Measurements from ENCODE around the gene DNAJC3.
"Not testable (repeated sequence)": the region's sequence is repeated elsewhere in the genome, so short reads cannot be mapped to it uniquely, and the experiment has no call there.

DNAJC3 gene

GRCh38 chr13:95689582-95689926 lies 12.6 kb downstream of the DNAJC3 start:
- DNase-seq (ENCODE audit: low read depth) = no peak
- H3K4me3 ChIP-seq (ENCODE audit: low read length) = no peak overlapping the region
- TF ChIP-seq CTCF (IDR thresholded peaks at IDR 0.05; ENCODE audit: insufficient read depth, low read depth, low read length, missing control alignments) = no peak

GRCh38 chr13:95690986-95691385 lies 14.0 kb downstream of the DNAJC3 start:
- not testable (repeated sequence) for DNase-seq (ENCODE audit: low read depth); H3K4me3 ChIP-seq (ENCODE audit: low read length)

- TF ChIP-seq CTCF (IDR thresholded peaks at IDR 0.05; ENCODE audit: insufficient read depth, low read depth, low read length, missing control alignments) = no peak
- no peak overlapping the region for H3K4me3 ChIP-seq (ENCODE audit: low read length)
- DNase-seq (ENCODE audit: low read depth) = no peak
These were observed 20.2 kb downstream of the DNAJC3 start for GRCh38 chr13:95697052-95697680.

GRCh38 chr13:95698047-95698749 lies 21.3 kb downstream of the DNAJC3 start:
- TF ChIP-seq CTCF (IDR thresholded peaks at IDR 0.05; ENCODE audit: insufficient read depth, low read depth, low read length, missing control alignments) = peak; percentile 53
- no peak overlapping the region for H3K4me3 ChIP-seq (ENCODE audit: low read length)
- DNase-seq (ENCODE audit: low read depth) = peak; percentile 41

DNA sequence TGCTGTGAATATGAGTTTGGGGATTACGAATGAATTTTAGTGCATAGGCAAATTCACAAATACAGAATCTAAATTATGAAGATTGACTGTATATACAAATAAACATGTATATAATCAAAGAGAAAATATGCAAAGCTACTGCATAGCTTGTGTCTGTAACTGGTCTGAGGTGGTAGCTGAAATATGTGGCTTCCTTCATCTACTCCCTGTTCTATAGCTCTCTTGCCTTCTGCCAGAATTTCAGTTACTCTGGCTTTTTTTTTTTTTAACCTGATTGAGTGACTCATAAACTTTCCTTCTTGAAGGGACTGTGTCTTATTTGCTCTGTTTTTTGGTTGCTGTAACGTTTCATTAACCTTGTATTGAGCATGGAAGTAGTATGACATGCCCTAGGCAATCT lies 26.6 kb downstream of the DNAJC3 start:
- TF ChIP-seq CTCF (IDR thresholded peaks at IDR 0.05; ENCODE audit: insufficient read depth, low read depth, low read length, missing control alignments) = no peak
- DNase-seq (ENCODE audit: low read depth) = peak; percentile 12

GRCh38 chr13:95704510-95704909 lies 27.6 kb downstream of the DNAJC3 start:
- H3K4me3 ChIP-seq (ENCODE audit: low read length) = no peak overlapping the region
- TF ChIP-seq CTCF (IDR thresholded peaks at IDR 0.05; ENCODE audit: insufficient read depth, low read depth, low read length, missing control alignments) = peak; percentile 39
- peak; percentile 27 for DNase-seq (ENCODE audit: low read depth)

More for the DNA sequence above, 26.6 kb downstream of the DNAJC3 start:
- H3K4me3 ChIP-seq (ENCODE audit: low read length) = no peak overlapping the region

- TF ChIP-seq CTCF (IDR thresholded peaks at IDR 0.05; ENCODE audit: insufficient read depth, low read depth, low read length, missing control alignments) = no peak
- DNase-seq (ENCODE audit: low read depth) = no peak
- no peak overlapping the region for H3K4me3 ChIP-seq (ENCODE audit: low read length)
These were observed 29.4 kb downstream of the DNAJC3 start for GRCh38 chr13:95706356-95706755.

All from epithelial cell of esophagus (primary cell).